ENCODE measurements around the gene PRKACB.

PRKACB gene

GRCh38 chr1:84156210-84156621 lies 12.1 kb downstream of the PRKACB start:
- peak; percentile 23 for DNase-seq (ENCODE audit: low spot score)

GRCh38 chr1:84159533-84160240 lies 15.6 kb downstream of the PRKACB start:
- DNase-seq (ENCODE audit: low spot score), result no peak

- no peak for DNase-seq (ENCODE audit: low spot score)
Measured at GRCh38 chr1:84162295-84162694, 18.2 kb downstream of the PRKACB start.

GRCh38 chr1:84163123-84163931 lies 19.3 kb downstream of the PRKACB start:
- no peak for DNase-seq (ENCODE audit: low spot score)

GRCh38 chr1:84164161-84164560 lies 20.1 kb downstream of the PRKACB start:
- DNase-seq (ENCODE audit: low spot score), result no peak

GRCh38 chr1:84164567-84165021 lies 20.5 kb downstream of the PRKACB start:
- no peak for DNase-seq (ENCODE audit: low spot score)

GRCh38 chr1:84165601-84166000 lies 21.5 kb downstream of the PRKACB start:
- no peak for DNase-seq (ENCODE audit: low spot score)

GRCh38 chr1:84166797-84167196 lies 22.7 kb downstream of the PRKACB start:
- DNase-seq (ENCODE audit: low spot score), result no peak

- DNase-seq (ENCODE audit: low spot score), result no peak
Measured at GRCh38 chr1:84168783-84169182, 24.7 kb downstream of the PRKACB start.

- DNase-seq (ENCODE audit: low spot score), result no peak
Measured at GRCh38 chr1:84170171-84170570, 26.1 kb downstream of the PRKACB start.

- DNase-seq (ENCODE audit: low spot score), result no peak
Measured at GRCh38 chr1:84171481-84171880, 27.4 kb downstream of the PRKACB start.

GRCh38 chr1:84174051-84174556 lies 30.0 kb downstream of the PRKACB start:
- no peak for DNase-seq (ENCODE audit: low spot score)

GRCh38 chr1:84181350-84182005 lies 37.4 kb downstream of the PRKACB start:
- DNase-seq (ENCODE audit: low spot score), result no peak

- no peak for DNase-seq (ENCODE audit: low spot score)
Measured at GRCh38 chr1:84190455-84190854, 46.4 kb downstream of the PRKACB start.

- DNase-seq (ENCODE audit: low spot score), result no peak
Measured at GRCh38 chr1:84192681-84193080, 48.6 kb downstream of the PRKACB start.

- no peak for DNase-seq (ENCODE audit: low spot score)
Measured at GRCh38 chr1:84198832-84199231, 54.8 kb downstream of the PRKACB start.

- no peak for DNase-seq (ENCODE audit: low spot score)
Measured at GRCh38 chr1:84199257-84199656, 55.2 kb downstream of the PRKACB start.

GRCh38 chr1:84202126-84202525 lies 58.1 kb downstream of the PRKACB start:
- DNase-seq (ENCODE audit: low spot score), result no peak

GRCh38 chr1:84206375-84206774 lies 62.3 kb downstream of the PRKACB start:
- no peak for DNase-seq (ENCODE audit: low spot score)

GRCh38 chr1:84208935-84209334 lies 64.9 kb downstream of the PRKACB start:
- DNase-seq (ENCODE audit: low spot score), result no peak

- no peak for DNase-seq (ENCODE audit: low spot score)
Measured at GRCh38 chr1:84214115-84214956, 70.3 kb downstream of the PRKACB start.

- DNase-seq (ENCODE audit: low spot score), result no peak
Measured at GRCh38 chr1:84217239-84217638, 73.2 kb downstream of the PRKACB start.

All from CD4-positive, alpha-beta T cell treated with Interleukin-15 for 4 hours (primary cell).